Activated B cell treated with CpG ODN at 0.5 μM for 24 hours (primary cell): Measurements from ENCODE around the gene ZNF189. TPM values are rescaled to one million over a fixed set of nuclear protein-coding genes. Genes with fewer than 3 reads are reported as not detected.

ENCODE experiments used
- ATAC-seq: fragments of 200-7000 bp; cut with Tn5 transposase; one replicate; pipeline ENCODE4 v1.10.0; 2021; ENCODE audit warnings: low read depth, mild to moderate bottlenecking, moderate library complexity
- CTCF ChIA-PET: fragments of 350-600 bp; sonication (Branson Sonifier 250); formaldehyde crosslinking; loops from one replicate; lab custom pipeline; 2021; ENCODE audit warnings: antibody characterized with exemption; lab: Charles Lee
- POLR2A ChIA-PET: fragments of 350-600 bp; sonication (Branson Sonifier 250); formaldehyde crosslinking; loops from one replicate; lab custom pipeline; 2021; ENCODE audit warnings: antibody characterized with exemption; lab: Charles Lee
- DNase-seq: peaks from one replicate; pipeline ENCODE4 v3.0.0; 2022
- H3K27ac Mint-ChIP-seq: one replicate; pipeline ENCODE4 v1.8.0; 2020; ENCODE audit warnings: mixed read lengths
- H3K27me3 Mint-ChIP-seq: one replicate; pipeline ENCODE4 v1.8.0; 2021; ENCODE audit warnings: mixed read lengths
- H3K36me3 Mint-ChIP-seq: one replicate; pipeline ENCODE4 v1.8.0; 2021; ENCODE audit warnings: low read depth, mixed read lengths
- H3K4me1 Mint-ChIP-seq: one replicate; pipeline ENCODE4 v1.8.0; 2021; ENCODE audit warnings: mixed read lengths
- H3K4me3 Mint-ChIP-seq: one replicate; pipeline ENCODE4 v1.8.0; 2020; ENCODE audit warnings: mild to moderate bottlenecking, mixed read lengths
- H3K9me3 Mint-ChIP-seq: one replicate; pipeline ENCODE4 v1.8.0; 2020; ENCODE audit warnings: mixed read lengths
- CTCF ChIP-seq: fragments of 200-600 bp; IDR thresholded peaks from one replicate; pipeline ENCODE4 v1.8.0; 2022; ENCODE audit warnings: antibody characterized with exemption, mild to moderate bottlenecking
- intact Hi-C: fragments of 100-400 bp; cut with micrococcal nuclease; formaldehyde crosslinking; loops from one replicate; pipeline ENCODE4 v1.15.1; 2024
- total RNA-seq: library from RNA; stranded (reverse); gene quantifications from 2 replicates; pipeline ENCODE4 v1.2.3, GENCODE V29; 2022

ZNF189 gene
- total RNA-seq, 1 donor from 2014 or later: 21.1 TPM

GRCh38 chr9:101429736-101430135 lies 31.1 kb downstream of the ZNF189 start:
- H3K36me3 Mint-ChIP-seq: no peaks in the 10 kb centered on the region
- H3K27me3 Mint-ChIP-seq: peaks cover 4% of the 10 kb centered on the region
- POLR2A ChIA-PET: no interaction called here
- CTCF ChIA-PET: no interaction called here
- intact Hi-C loops: no loop called here
- H3K9me3 Mint-ChIP-seq: no peaks in the 10 kb centered on the region
- no peak for ATAC-seq
- peaks cover 13% of the 10 kb centered on the region for H3K4me1 Mint-ChIP-seq
- no peak for DNase-seq
- no peak for TF ChIP-seq CTCF
- H3K27ac Mint-ChIP-seq: no peak overlapping the region
- H3K4me3 Mint-ChIP-seq: no peak overlapping the region

- peaks cover 13% of the 10 kb centered on the region for H3K4me1 Mint-ChIP-seq
These were observed 33.5 kb downstream of the ZNF189 start for GRCh38 chr9:101432171-101432570.

GRCh38 chr9:101432740-101433139 lies 34.1 kb downstream of the ZNF189 start:
- ATAC-seq (no peak), DNase-seq (no peak)
- Mint-ChIP-seq H3K27me3 (peaks cover 11% of the 10 kb centered on the region), H3K9me3 (no peaks in the 10 kb centered on the region), H3K27ac (no peak overlapping the region), H3K4me1 (peaks cover 9% of the 10 kb centered on the region), H3K4me3 (no peak overlapping the region), H3K36me3 (no peaks in the 10 kb centered on the region)
- ChIA-PET CTCF (no interaction called here), POLR2A (no interaction called here)
- intact Hi-C loops: no loop called here
- TF ChIP-seq CTCF: no peak

More at GRCh38 chr9:101432171-101432570, 33.5 kb downstream of the ZNF189 start:
- no peaks in the 10 kb centered on the region for H3K36me3 Mint-ChIP-seq
- no peak overlapping the region for H3K27ac Mint-ChIP-seq
- no peak for TF ChIP-seq CTCF
- DNase-seq: no peak
- CTCF ChIA-PET: no interaction called here
- no peak overlapping the region for H3K4me3 Mint-ChIP-seq
- no peaks in the 10 kb centered on the region for H3K9me3 Mint-ChIP-seq
- no peak for ATAC-seq
- intact Hi-C loops: no loop called here
- peaks cover 11% of the 10 kb centered on the region for H3K27me3 Mint-ChIP-seq
- POLR2A ChIA-PET: no interaction called here

- Mint-ChIP-seq H3K4me1 (peaks cover 4% of the 10 kb centered on the region), H3K4me3 (no peak overlapping the region), H3K36me3 (no peaks in the 10 kb centered on the region), H3K9me3 (no peaks in the 10 kb centered on the region), H3K27ac (no peak overlapping the region), H3K27me3 (peaks cover 11% of the 10 kb centered on the region)
- DNase-seq (no peak), ATAC-seq (no peak)
- intact Hi-C loops: no loop called here
- CTCF ChIA-PET: no interaction called here
- TF ChIP-seq CTCF: no peak
- POLR2A ChIA-PET: no interaction called here
These were observed 34.6 kb downstream of the ZNF189 start for GRCh38 chr9:101433229-101433628.

- ATAC-seq: no peak
- intact Hi-C loops: no loop called here
- POLR2A ChIA-PET: no interaction called here
- H3K4me1 Mint-ChIP-seq: no peaks in the 10 kb centered on the region
- peaks cover 13% of the 10 kb centered on the region for H3K27me3 Mint-ChIP-seq
- TF ChIP-seq CTCF: no peak
- CTCF ChIA-PET: no interaction called here
- H3K27ac Mint-ChIP-seq: no peak overlapping the region
- H3K9me3 Mint-ChIP-seq: no peaks in the 10 kb centered on the region
- H3K4me3 Mint-ChIP-seq: no peak overlapping the region
- H3K36me3 Mint-ChIP-seq: no peaks in the 10 kb centered on the region
- no peak for DNase-seq
These were observed 36.3 kb downstream of the ZNF189 start for GRCh38 chr9:101434998-101435397.
